ENCODE data around the gene TBC1D2.

TBC1D2 gene

DNA sequence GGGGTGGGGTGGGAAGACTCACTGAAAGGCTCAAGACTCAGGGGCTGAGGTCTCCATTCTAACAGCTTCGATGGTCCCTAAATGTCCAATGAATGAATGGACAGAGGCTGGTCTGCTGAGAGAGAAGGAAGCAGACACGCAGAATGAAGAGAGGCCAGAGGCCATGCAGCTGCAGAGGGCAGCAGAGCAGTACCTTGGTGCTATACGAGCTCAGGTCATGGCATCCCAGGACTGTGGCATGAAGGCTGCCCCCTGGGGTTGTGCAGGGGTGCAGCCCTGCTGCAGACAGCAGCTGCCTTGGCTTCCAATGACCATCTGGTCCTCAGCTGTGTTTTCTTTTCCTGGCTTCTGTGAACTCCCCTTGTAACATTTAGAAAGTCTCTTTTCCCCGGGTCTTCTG is 47.8 kb downstream of the TBC1D2 start:
- H3K4me3 Mint-ChIP-seq = no peak overlapping the region
- TF ChIP-seq, protein P1, sequence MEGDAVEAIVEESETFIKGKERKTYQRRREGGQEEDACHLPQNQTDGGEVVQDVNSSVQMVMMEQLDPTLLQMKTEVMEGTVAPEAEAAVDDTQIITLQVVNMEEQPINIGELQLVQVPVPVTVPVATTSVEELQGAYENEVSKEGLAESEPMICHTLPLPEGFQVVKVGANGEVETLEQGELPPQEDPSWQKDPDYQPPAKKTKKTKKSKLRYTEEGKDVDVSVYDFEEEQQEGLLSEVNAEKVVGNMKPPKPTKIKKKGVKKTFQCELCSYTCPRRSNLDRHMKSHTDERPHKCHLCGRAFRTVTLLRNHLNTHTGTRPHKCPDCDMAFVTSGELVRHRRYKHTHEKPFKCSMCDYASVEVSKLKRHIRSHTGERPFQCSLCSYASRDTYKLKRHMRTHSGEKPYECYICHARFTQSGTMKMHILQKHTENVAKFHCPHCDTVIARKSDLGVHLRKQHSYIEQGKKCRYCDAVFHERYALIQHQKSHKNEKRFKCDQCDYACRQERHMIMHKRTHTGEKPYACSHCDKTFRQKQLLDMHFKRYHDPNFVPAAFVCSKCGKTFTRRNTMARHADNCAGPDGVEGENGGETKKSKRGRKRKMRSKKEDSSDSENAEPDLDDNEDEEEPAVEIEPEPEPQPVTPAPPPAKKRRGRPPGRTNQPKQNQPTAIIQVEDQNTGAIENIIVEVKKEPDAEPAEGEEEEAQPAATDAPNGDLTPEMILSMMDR (IDR thresholded peaks at IDR 0.05; ENCODE audit: unreplicated experiment in 3 of 3) = no peak
- peaks cover 12% of the 10 kb centered on the region for H3K4me1 Mint-ChIP-seq
- peaks cover 12% of the 10 kb centered on the region for H3K27me3 Mint-ChIP-seq (ENCODE audit: low read depth)
- H3K9me3 Mint-ChIP-seq = no peaks in the 10 kb centered on the region
- H3K27ac Mint-ChIP-seq = no peak overlapping the region
- no peaks in the 10 kb centered on the region for H3K36me3 Mint-ChIP-seq (ENCODE audit: low read depth)

DNA sequence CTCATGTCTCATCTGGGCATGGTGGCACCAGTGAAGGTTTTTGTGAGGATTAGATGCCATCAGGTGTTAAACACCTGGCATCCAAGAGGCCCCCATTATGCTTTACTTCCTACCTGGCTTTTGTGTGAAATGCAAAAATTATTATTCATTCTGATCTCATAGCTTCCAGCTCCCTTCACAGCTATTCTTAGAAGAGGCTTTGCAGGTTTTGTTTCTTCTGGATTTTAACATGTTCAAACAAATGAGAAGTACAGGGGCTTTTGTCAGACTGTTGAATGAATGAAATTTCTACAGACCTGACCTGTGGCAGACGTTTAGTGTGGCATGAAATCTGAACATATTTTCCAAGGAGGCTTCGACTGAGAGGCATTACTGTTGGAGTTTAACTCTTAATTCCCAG is 48.7 kb downstream of the TBC1D2 start:
- peaks cover 12% of the 10 kb centered on the region for H3K4me1 Mint-ChIP-seq
- no peak overlapping the region for H3K27ac Mint-ChIP-seq
- H3K27me3 Mint-ChIP-seq (ENCODE audit: low read depth) = peaks cover 15% of the 10 kb centered on the region
- H3K4me3 Mint-ChIP-seq = no peak overlapping the region
- no peaks in the 10 kb centered on the region for H3K9me3 Mint-ChIP-seq
- TF ChIP-seq, protein P1 (IDR thresholded peaks at IDR 0.05; ENCODE audit: unreplicated experiment in 3 of 3) = no peak
- H3K36me3 Mint-ChIP-seq (ENCODE audit: low read depth) = no peaks in the 10 kb centered on the region

DNA sequence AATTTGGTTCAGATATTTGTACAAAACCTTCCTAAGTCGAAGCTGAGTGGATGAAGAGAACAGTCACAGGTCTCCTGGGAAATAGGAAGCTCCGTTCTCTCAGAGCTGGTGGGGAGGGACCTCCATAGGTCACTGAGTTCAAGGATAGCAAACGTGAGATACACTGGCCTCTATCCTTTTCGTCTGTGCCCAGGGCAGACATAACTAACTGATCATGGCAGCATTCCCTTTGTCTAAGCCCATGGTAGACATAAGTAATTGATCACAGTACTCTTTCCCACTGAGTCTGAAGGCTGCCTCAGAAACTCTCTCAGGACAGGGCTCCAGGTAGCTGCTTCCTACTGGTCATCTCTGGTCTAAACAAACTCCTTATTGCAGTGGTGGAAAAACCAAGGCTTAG is 50.8 kb downstream of the TBC1D2 start:
- H3K4me1 Mint-ChIP-seq = peaks cover 12% of the 10 kb centered on the region
- no peaks in the 10 kb centered on the region for H3K9me3 Mint-ChIP-seq
- TF ChIP-seq, protein P1 (IDR thresholded peaks at IDR 0.05; ENCODE audit: unreplicated experiment in 3 of 3) = no peak
- no peaks in the 10 kb centered on the region for H3K36me3 Mint-ChIP-seq (ENCODE audit: low read depth)
- H3K27me3 Mint-ChIP-seq (ENCODE audit: low read depth) = peaks cover 15% of the 10 kb centered on the region
- H3K4me3 Mint-ChIP-seq = no peak overlapping the region
- H3K27ac Mint-ChIP-seq = no peak overlapping the region

DNA sequence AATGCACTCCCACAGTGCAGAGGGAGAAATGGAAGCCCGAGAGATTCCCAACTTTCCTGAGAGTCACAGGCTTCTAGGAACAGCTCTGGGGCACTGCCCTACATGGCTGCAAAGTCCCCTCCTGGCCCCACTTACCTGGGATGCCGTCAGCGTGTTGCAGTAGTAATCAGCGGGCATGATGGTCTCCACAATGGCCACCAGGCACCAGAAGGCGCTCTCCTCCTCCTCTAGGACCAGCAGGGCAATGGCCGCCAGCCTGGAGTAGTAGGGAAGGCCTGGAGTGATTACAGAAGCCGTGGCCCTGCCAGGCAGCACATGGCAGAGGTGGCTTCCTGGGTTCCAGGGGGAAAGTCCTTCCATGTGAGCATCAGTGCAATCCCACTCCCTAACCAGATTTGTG is 52.3 kb downstream of the TBC1D2 start:
- Mint-ChIP-seq H3K4me1 (peaks cover 12% of the 10 kb centered on the region), H3K27ac (no peak overlapping the region), H3K9me3 (no peaks in the 10 kb centered on the region), H3K36me3 (ENCODE audit: low read depth) (no peaks in the 10 kb centered on the region), H3K27me3 (ENCODE audit: low read depth) (peaks cover 26% of the 10 kb centered on the region), H3K4me3 (no peak overlapping the region)
- TF ChIP-seq, protein P1 (IDR thresholded peaks at IDR 0.05; ENCODE audit: unreplicated experiment in 3 of 3) = no peak

DNA sequence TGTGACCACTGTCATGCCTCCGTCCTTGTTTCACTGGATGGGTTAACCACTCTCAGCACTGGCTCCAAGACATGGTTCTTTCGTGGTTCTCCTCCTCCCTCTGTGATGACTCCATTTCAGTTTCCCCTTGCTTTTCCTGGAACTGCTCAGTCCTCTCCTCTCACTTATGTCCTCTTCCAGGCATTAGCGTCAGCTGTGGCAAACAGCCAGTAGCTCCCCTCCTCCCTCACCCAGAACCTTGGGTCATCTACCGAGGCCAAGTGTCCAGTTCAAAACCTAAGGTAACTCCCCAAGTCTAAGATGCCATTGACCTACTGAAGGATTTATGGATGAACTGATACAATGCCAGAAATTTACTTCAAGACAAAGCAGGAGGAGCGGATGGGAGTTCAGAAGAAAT is 53.2 kb downstream of the TBC1D2 start:
- peaks cover 26% of the 10 kb centered on the region for H3K27me3 Mint-ChIP-seq (ENCODE audit: low read depth)
- no peak overlapping the region for H3K27ac Mint-ChIP-seq
- no peaks in the 10 kb centered on the region for H3K9me3 Mint-ChIP-seq
- H3K36me3 Mint-ChIP-seq (ENCODE audit: low read depth) = no peaks in the 10 kb centered on the region
- peaks cover 8% of the 10 kb centered on the region for H3K4me1 Mint-ChIP-seq
- TF ChIP-seq, protein P1 (IDR thresholded peaks at IDR 0.05; ENCODE audit: unreplicated experiment in 3 of 3) = no peak
- H3K4me3 Mint-ChIP-seq = no peak overlapping the region

DNA sequence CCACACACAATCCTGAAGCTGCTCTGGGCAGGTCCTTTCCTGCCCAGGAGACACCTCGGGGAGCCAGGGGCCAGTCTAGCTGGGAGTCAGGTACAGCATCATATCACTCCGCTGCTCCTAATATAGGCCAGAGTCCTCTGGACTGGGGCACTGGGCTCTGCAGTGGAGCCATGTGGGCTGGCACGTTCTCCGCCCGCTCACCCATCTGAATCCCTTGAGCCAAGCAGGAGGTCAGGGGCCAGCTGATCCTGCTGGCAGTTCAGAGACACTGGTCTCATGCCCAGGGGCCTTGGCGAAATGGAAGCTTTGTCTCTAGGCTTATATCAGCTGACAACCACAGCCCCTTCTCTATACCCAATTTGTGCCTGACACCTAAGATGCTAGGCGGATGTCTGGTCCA is 53.7 kb downstream of the TBC1D2 start:
- H3K27ac Mint-ChIP-seq = no peak overlapping the region
- TF ChIP-seq, protein P1 (IDR thresholded peaks at IDR 0.05; ENCODE audit: unreplicated experiment in 3 of 3) = no peak
- peaks cover 3% of the 10 kb centered on the region for H3K4me1 Mint-ChIP-seq
- peaks cover 25% of the 10 kb centered on the region for H3K27me3 Mint-ChIP-seq (ENCODE audit: low read depth)
- no peaks in the 10 kb centered on the region for H3K36me3 Mint-ChIP-seq (ENCODE audit: low read depth)
- no peaks in the 10 kb centered on the region for H3K9me3 Mint-ChIP-seq
- no peak overlapping the region for H3K4me3 Mint-ChIP-seq

All from nephron (organoid).